ENCODE results near the gene ZYG11B. TPM values are rescaled to one million over a fixed set of nuclear protein-coding genes. Genes with fewer than 3 reads are reported as not detected.
A peak's percentile ranks its signal among the peaks of the same experiment; 100 is the strongest.
"Not testable (repeated sequence)": the region's sequence is repeated elsewhere in the genome, so short reads cannot be mapped to it uniquely, and the experiment has no call there.

ZYG11B gene
- total and polyA plus RNA-seq, 2 donors (not counting 1 experiment from before 2014, with no cell fraction given): 3.6 to 22.3 TPM

GRCh38 chr1:52748119-52748518, 21.9 kb downstream of the ZYG11B start:
- Histone ChIP-seq H3K4me1 (ENCODE audit: control insufficient read depth in 2 of 2, insufficient read depth in 2 of 2, low read length in 2 of 2) (no peaks in the 10 kb centered on the region), H3K36me3 (replicated peaks in 1 of 2; ENCODE audit: control extremely low read depth in 1 of 2, control insufficient read depth in 1 of 2, extremely low read depth in 1 of 2, insufficient read depth in 2 of 2, low read length in 1 of 2) (no peaks in the 10 kb centered on the region), H3K9ac (ENCODE audit: low read length) (no peak overlapping the region), H3K27me3 (replicated peaks in 1 of 4; ENCODE audit: control extremely low read depth in 1 of 4, control insufficient read depth in 3 of 4, insufficient read depth in 4 of 4, low read length in 3 of 4) (no peaks in the 10 kb centered on the region), H3K27ac (ENCODE audit: low read length in 2 of 2) (no peak overlapping the region), H3K4me2 (replicated peaks; ENCODE audit: low read depth, low read length, poor library complexity, severe bottlenecking) (no peak overlapping the region), H4K20me1 (ENCODE audit: control insufficient read depth, insufficient read depth, low read length, poor library complexity, severe bottlenecking) (peaks cover 13% of the 10 kb centered on the region), H3K4me3 (ENCODE audit: control extremely low read depth in 1 of 5, extremely low read depth in 1 of 5, insufficient read depth in 1 of 5, low read depth in 2 of 5, low read length in 4 of 5) (no peak overlapping the region), H2AFZ (ENCODE audit: insufficient read depth, low read depth, low read length, poor library complexity, severe bottlenecking) (no peak overlapping the region), H3K9me3 (ENCODE audit: control extremely low read depth in 1 of 3, control insufficient read depth in 2 of 3, insufficient read depth in 1 of 3, low read length in 2 of 3) (no peaks in the 10 kb centered on the region), H3K79me2 (ENCODE audit: control insufficient read depth, insufficient read depth, low read length) (peaks cover 26% of the 10 kb centered on the region)
- intact Hi-C loops (cut with micrococcal nuclease): loop anchor here (1.0 kb wide), 1 partner anchor 47 kb away; no protein-coding TSS in a partner anchor
- ATAC-seq (ENCODE audit: low read depth) (no peak), DNase-seq (no peak)
- Mint-ChIP-seq H3K27ac (no peak overlapping the region), H3K4me1 (peaks cover 14% of the 10 kb centered on the region), H3K4me3 (no peak overlapping the region), H3K9me3 (ENCODE audit: insufficient read depth) (no peaks in the 10 kb centered on the region), H3K27me3 (no peaks in the 10 kb centered on the region)
- TF ChIP-seq CTCF (IDR thresholded peaks at IDR 0.05): peak; percentile 27
- TF ChIP-seq EZH2 (IDR thresholded peaks at IDR 0.05; ENCODE audit: borderline replicate concordance, insufficient read depth, low read depth, low read length, poor library complexity, severe bottlenecking): no peak
- ChIA-PET POLR2A (interaction anchor here (0.6 kb wide), 1 partner anchor 24 kb away, joined by 4 read pairs; no protein-coding TSS in a partner anchor), CTCF (interaction anchor here (0.7 to 1.9 kb wide), 5 partner anchors 10 to 54 kb away, joined by 3 to 9 read pairs (median 3); no protein-coding TSS in a partner anchor)

DNA sequence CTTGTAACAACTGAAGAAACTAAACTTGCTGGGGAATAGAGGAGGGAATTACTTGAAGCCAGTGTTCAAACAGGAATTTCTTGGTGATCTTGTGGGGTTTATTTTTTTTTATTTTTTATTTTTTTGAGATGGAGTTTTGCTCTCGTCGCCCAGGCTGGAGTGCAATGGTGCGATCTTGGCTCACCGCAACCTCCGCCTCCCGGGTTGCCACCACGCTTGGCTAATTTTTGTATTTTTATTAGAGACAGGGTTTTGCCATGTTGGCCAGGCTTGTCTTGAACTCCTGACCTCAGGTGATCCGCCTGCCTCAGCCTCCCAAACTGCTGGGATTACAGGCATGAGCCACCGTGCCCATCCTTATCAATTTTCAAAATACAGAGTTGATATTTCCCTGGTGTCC, 23.2 kb downstream of the ZYG11B start:
- CTCF ChIA-PET: interaction anchor here (1.9 kb wide), 1 partner anchor 46 kb away, joined by 6 read pairs; no protein-coding TSS in a partner anchor
- H3K27ac Mint-ChIP-seq; H3K36me3 ChIP-seq (replicated peaks in 1 of 2; ENCODE audit: control extremely low read depth in 1 of 2, control insufficient read depth in 1 of 2, extremely low read depth in 1 of 2, insufficient read depth in 2 of 2, low read length in 1 of 2); H3K9me3 Mint-ChIP-seq (ENCODE audit: insufficient read depth); H3K4me1 ChIP-seq (ENCODE audit: control insufficient read depth in 2 of 2, insufficient read depth in 2 of 2, low read length in 2 of 2); H3K27me3 ChIP-seq (replicated peaks in 1 of 4; ENCODE audit: control extremely low read depth in 1 of 4, control insufficient read depth in 3 of 4, insufficient read depth in 4 of 4, low read length in 3 of 4); ATAC-seq (ENCODE audit: low read depth); H2AFZ ChIP-seq (ENCODE audit: insufficient read depth, low read depth, low read length, poor library complexity, severe bottlenecking); H3K9me3 ChIP-seq (ENCODE audit: control extremely low read depth in 1 of 3, control insufficient read depth in 2 of 3, insufficient read depth in 1 of 3, low read length in 2 of 3); DNase-seq; H3K4me3 ChIP-seq (ENCODE audit: control extremely low read depth in 1 of 5, extremely low read depth in 1 of 5, insufficient read depth in 1 of 5, low read depth in 2 of 5, low read length in 4 of 5); H3K27me3 Mint-ChIP-seq; H3K9ac ChIP-seq (ENCODE audit: low read length); POLR2A ChIA-PET; H3K4me3 Mint-ChIP-seq; H3K4me2 ChIP-seq (replicated peaks; ENCODE audit: low read depth, low read length, poor library complexity, severe bottlenecking); intact Hi-C loops (cut with micrococcal nuclease); H3K27ac ChIP-seq (ENCODE audit: low read length in 2 of 2): not testable (repeated sequence)
- H3K4me1 Mint-ChIP-seq: peaks cover 12% of the 10 kb centered on the region
- Histone ChIP-seq H3K79me2 (ENCODE audit: control insufficient read depth, insufficient read depth, low read length) (peaks cover 27% of the 10 kb centered on the region), H4K20me1 (ENCODE audit: control insufficient read depth, insufficient read depth, low read length, poor library complexity, severe bottlenecking) (peaks cover 13% of the 10 kb centered on the region)
- WGBS (ENCODE audit: insufficient coverage): 95% methylated on average over 6 of the region's 9 CpGs

DNA sequence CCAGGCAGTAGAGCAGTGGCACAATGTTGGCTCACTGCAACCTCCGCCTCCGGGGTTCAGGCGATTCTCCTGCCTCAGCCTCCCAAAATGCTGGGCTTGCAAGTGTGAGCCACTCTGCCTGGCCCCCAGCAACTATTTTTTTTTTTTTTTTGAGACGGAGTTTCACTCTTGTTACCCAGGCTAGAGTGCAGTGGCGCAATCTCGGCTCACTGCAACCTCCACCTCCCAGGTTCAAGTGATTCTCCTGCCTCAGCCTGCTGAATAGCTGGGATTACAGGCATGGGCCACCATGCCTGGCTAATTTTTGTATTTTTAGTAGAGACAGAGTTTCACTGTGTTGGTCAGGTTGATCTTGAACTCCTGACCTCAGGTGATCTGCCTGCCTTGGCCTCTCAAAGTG, 23.9 kb downstream of the ZYG11B start:
- WGBS (ENCODE audit: insufficient coverage): 100% methylated on average over 3 of the region's 6 CpGs
- not testable (repeated sequence) for H2AFZ ChIP-seq (ENCODE audit: insufficient read depth, low read depth, low read length, poor library complexity, severe bottlenecking)

More for the DNA sequence above, 23.9 kb downstream of the ZYG11B start:
- DNase-seq; H3K9me3 Mint-ChIP-seq (ENCODE audit: insufficient read depth); H3K4me3 Mint-ChIP-seq; H3K27me3 ChIP-seq (replicated peaks in 1 of 4; ENCODE audit: control extremely low read depth in 1 of 4, control insufficient read depth in 3 of 4, insufficient read depth in 4 of 4, low read length in 3 of 4); POLR2A ChIA-PET; ATAC-seq (ENCODE audit: low read depth); H3K27ac ChIP-seq (ENCODE audit: low read length in 2 of 2); H3K27ac Mint-ChIP-seq; H3K9ac ChIP-seq (ENCODE audit: low read length); H3K4me1 ChIP-seq (ENCODE audit: control insufficient read depth in 2 of 2, insufficient read depth in 2 of 2, low read length in 2 of 2); H3K9me3 ChIP-seq (ENCODE audit: control extremely low read depth in 1 of 3, control insufficient read depth in 2 of 3, insufficient read depth in 1 of 3, low read length in 2 of 3); H3K4me2 ChIP-seq (replicated peaks; ENCODE audit: low read depth, low read length, poor library complexity, severe bottlenecking); CTCF ChIA-PET; H3K27me3 Mint-ChIP-seq; H3K36me3 ChIP-seq (replicated peaks in 1 of 2; ENCODE audit: control extremely low read depth in 1 of 2, control insufficient read depth in 1 of 2, extremely low read depth in 1 of 2, insufficient read depth in 2 of 2, low read length in 1 of 2); intact Hi-C loops (cut with micrococcal nuclease); H3K4me3 ChIP-seq (ENCODE audit: control extremely low read depth in 1 of 5, extremely low read depth in 1 of 5, insufficient read depth in 1 of 5, low read depth in 2 of 5, low read length in 4 of 5); H3K4me1 Mint-ChIP-seq: not testable (repeated sequence)
- peaks cover 13% of the 10 kb centered on the region for H4K20me1 ChIP-seq (ENCODE audit: control insufficient read depth, insufficient read depth, low read length, poor library complexity, severe bottlenecking)
- H3K79me2 ChIP-seq (ENCODE audit: control insufficient read depth, insufficient read depth, low read length): peaks cover 28% of the 10 kb centered on the region
